Activated T-cell treated with anti-CD3 and anti-CD28 coated beads, Interleukin-2, amount 50 U/mL, for 1 hour (primary cell): ENCODE measurements around the gene REST.
"Not testable (repeated sequence)": the region's sequence is repeated elsewhere in the genome, so short reads cannot be mapped to it uniquely, and the experiment has no call there.

Experiments
- DNase-seq: peaks from one replicate; pipeline ENCODE4 v3.0.0-alpha.2; 2020

Gene REST, protein sequence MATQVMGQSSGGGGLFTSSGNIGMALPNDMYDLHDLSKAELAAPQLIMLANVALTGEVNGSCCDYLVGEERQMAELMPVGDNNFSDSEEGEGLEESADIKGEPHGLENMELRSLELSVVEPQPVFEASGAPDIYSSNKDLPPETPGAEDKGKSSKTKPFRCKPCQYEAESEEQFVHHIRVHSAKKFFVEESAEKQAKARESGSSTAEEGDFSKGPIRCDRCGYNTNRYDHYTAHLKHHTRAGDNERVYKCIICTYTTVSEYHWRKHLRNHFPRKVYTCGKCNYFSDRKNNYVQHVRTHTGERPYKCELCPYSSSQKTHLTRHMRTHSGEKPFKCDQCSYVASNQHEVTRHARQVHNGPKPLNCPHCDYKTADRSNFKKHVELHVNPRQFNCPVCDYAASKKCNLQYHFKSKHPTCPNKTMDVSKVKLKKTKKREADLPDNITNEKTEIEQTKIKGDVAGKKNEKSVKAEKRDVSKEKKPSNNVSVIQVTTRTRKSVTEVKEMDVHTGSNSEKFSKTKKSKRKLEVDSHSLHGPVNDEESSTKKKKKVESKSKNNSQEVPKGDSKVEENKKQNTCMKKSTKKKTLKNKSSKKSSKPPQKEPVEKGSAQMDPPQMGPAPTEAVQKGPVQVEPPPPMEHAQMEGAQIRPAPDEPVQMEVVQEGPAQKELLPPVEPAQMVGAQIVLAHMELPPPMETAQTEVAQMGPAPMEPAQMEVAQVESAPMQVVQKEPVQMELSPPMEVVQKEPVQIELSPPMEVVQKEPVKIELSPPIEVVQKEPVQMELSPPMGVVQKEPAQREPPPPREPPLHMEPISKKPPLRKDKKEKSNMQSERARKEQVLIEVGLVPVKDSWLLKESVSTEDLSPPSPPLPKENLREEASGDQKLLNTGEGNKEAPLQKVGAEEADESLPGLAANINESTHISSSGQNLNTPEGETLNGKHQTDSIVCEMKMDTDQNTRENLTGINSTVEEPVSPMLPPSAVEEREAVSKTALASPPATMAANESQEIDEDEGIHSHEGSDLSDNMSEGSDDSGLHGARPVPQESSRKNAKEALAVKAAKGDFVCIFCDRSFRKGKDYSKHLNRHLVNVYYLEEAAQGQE

DNA sequence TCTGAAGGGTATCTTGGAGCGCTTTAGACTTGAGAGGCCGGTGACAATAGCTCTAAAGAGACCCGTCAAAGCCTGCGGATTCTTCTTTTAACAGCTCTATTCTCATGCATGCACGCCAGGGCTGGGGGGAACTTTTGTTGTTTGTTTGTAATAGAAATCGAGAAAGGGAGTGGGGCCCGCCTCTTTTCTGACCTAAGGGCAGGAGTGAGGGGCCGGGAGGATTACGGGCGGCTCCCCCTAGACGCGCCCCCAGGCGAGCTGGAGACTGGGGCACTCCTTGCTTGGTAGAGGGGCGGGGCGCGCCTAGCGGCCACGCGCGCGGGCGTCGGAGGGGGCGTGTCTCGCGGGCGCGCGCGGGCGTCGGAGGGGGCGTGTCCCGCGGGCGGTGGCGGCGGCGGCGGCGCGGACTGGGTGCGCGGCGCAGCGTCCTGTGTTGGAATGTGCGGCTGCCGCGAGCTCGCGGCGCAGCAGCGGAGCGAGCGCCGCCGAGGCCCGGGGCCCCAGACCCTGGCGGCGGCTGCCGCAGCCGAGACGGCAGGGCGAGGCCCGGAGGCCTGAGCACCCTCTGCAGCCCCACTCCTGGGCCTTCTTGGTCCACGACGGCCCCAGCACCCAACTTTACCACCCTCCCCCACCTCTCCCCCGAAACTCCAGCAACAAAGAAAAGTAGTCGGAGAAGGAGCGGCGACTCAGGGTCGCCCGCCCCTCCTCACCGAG is at the start of gene REST:
Gene REST (plus strand): TSS at position 412 of the 717 bp plus-strand sequence. CDS start 2,739 bp downstream, outside the sequence.
- DNase-seq = peak; percentile 90

- DNase-seq = no peak
Measured at GRCh38 chr4:56859841-56860240, 47.9 kb upstream of the REST start.

DNA sequence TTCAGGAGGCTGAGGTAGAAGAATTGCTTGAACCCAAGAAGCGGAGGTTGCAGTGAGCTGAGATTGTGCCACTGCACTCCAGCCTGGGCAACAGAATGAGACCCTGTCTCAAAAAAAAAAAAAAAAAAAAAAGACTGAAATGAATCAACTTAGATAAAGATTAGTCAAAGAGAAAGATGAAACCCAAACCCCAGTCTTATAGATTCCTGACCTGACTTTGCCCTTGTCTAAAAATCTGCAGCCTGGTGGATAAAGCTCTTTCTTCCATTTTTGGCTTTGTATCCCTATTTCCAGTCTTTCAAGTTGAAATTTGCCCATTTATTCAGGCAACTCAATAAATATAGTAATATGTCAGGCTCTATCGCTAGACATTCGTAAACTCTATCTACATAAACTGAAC is 46.9 kb upstream of the REST start:
- no peak for DNase-seq

DNA sequence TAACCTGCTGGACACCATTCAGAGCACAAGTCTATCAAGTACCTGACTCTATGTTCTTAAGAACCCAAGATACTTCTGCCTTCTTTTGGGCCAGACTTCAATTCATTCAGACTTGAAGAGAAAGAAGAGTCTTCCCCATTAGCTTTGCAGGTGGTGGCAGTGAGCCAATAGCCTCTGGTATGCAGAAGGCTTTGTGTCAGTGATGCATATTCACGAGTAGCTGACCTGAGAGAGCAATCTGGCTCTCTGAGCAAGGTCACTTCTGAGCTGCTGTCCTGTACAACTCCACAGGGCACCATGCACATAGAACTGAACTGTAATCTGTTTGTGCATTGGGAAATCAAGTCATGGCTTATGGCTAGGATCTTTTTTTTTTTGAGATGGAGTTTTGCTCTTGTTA is 46.3 kb upstream of the REST start:
- DNase-seq = no peak

- no peak for DNase-seq
Measured at GRCh38 chr4:56863441-56864139, 44.1 kb upstream of the REST start.

GRCh38 chr4:56870946-56871345 is 36.8 kb upstream of the REST start:
- no peak for DNase-seq

- DNase-seq = no peak
Measured at GRCh38 chr4:56871371-56871866, 36.3 kb upstream of the REST start.

- no peak for DNase-seq
Measured at GRCh38 chr4:56874166-56874565, 33.5 kb upstream of the REST start.

DNA sequence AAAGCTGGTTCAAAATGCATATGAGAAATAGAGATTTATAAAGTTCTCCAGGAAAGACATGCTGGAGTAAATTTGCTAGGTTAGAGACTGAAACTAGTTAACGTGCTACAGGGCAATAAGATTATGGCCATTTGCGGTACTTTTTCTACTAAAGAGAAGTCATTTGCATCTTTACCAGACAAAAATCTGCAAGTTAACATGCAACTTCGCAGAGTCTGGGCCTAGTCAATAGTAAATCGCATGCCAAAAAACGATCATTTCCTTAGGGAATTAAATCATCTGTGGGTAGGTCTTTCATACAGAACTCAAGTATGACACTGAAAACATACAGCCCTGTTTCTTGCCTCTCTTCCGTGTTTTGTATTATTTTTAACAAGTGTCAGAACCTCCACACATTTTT is 32.8 kb upstream of the REST start:
- no peak for DNase-seq

- DNase-seq = no peak
Measured at GRCh38 chr4:56876264-56876663, 31.4 kb upstream of the REST start.

DNA sequence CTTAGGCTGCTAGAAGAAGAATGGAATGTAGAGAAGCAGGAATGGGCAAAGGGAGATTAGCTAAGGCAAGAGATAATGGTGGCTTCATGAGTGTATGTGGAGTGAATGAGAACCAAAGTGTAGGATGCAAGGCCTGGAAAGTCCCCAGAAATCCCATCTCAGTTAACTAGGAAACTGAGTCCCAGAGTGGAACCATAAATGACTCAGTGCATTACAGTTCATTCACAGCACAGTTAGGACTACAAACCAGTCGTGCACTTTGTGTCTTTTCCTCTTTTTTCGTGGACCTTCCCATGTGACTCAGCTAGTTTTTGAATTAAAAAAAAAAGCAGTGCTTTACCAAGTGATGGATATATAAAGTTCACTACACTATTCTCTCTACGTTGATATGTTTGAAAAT is 27.7 kb upstream of the REST start:
- no peak for DNase-seq

GRCh38 chr4:56880572-56880971 is 27.1 kb upstream of the REST start:
- DNase-seq = no peak

DNA sequence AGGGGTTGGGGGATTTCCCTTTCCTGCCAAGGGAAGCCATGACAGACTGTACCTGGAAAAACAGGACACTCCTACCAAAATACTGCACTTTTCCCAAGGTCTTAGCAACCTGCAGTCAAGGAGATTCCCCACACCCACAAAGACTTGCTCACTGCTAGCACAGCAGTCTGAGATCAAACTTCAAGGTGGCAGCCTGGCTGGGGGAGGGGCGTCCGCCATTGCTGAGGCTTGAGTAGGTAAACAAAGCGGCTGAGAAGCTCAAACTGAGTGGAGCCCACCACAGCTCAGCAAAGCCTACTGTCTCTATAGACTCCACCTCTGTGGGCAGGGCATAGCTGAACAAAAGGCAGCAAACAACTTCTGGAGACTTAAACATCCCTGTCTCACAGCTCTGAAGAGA is 23.2 kb upstream of the REST start:
- DNase-seq = not testable (repeated sequence)

DNA sequence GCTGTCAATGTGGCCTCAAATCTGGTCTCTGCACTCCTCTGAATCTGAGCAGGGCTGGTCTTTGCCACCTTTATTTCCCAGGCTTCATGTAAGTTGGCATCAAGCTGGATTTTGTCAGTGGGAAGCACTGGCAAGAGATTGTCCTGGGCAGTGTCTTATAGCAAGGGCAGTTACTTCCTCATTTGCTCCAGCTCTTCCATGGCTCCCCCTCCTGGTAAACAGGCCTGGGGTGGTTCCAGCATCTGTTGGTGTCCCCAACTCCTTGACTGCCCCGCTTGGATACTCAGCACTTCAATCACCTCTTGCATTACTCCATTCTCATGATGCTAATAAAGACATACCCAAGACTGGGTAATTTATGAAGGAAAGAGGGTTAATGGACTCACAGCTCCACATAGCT is 15.0 kb upstream of the REST start:
- DNase-seq = no peak

- not testable (repeated sequence) for DNase-seq
Measured at GRCh38 chr4:56897842-56898241, 9.9 kb upstream of the REST start.

- not testable (repeated sequence) for DNase-seq
Measured at GRCh38 chr4:56900186-56900585, 7.5 kb upstream of the REST start.

DNA sequence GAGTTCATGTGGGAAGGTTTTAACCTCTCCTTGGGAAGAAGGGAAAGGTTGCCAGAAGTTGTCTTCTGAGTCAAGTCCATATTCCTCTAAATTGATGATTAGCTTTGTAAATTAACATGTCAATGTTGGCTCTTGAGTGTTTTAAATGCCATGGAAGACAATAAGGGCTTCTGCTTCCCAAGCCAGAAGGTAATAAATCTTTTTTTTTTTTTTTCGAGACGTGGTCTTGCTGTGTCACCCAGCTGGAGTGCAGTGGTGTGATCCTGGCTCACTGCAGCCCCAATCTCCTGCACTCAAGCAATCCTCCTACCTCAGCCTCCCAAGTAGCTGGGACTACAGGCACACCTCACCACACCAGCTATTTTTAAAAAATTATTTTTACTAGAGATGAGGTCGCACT is 5.0 kb upstream of the REST start:
- DNase-seq = no peak

DNA sequence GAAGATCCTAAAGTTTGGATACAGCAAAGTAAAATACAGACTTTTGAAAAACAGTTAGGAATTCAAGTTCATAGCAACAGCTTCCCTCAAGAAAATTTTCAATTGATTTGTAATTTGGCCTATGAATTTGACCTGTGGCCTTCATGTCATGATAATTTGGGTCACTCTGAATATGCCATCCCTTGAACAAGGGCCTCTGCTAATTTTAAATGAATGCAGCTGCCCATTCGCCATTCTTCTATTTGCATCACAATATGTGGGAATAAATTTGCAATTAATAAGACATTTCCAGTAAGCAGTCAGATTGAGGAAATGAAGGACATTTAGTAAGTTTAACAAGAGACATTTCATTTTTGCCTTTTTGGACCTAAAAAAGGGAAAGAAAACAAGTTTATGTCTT is 1.9 kb upstream of the REST start:
- no peak for DNase-seq

GRCh38 chr4:56906489-56907393 is 959 bp upstream of the REST start:
- peak; percentile 30 for DNase-seq

DNA sequence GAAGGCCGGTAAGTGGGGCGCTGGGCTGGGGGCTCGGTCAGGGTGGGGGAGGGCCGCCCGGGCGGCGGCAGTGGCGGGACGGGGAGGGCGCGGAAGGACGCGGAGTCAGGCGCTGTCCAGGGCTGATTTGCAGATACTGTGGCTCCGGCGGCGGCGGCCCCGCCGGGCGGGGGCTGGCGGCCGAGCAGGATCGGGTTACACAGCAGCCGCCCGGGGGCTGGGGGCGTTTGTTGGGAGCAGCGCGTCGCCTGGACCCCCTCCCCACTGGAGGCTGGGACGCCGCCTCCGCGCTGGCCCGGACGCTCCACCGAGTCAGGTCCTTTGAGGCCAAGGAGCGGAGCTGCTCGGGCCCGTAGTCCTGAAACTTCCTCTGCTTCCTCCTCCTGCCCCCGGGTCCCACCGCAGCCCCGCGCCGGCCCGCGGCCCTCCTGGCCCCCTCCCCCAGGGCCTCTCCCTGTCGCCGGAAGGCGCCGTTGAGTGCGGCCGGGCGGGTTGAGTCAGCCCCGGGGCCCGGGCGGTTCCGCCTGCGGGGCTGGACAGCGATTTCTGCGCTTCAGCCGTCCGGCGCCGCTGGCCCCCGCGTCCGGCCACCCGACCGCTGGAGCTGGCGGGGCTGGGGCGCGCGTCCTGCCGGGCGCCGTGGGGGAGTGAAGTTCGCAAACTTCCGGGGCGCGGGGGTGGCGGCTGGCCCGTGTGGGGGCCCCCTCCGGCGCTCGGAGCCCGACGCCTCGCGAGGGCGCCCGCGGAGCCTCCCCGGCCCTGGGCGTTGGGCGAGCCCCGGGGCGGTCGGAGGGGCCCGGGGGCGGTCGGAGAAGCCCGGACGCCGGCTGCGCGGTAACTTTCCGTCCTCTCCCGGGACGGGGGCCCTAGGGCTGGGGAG is 746 bp downstream of the REST start:
- DNase-seq = peak; percentile 80
